ENCODE data around the gene SLC6A1. TPM values are rescaled to one million over a fixed set of nuclear protein-coding genes. Genes with fewer than 3 reads are reported as not detected.

SLC6A1 gene
- total RNA-seq (10 to 100 TPM; 13.9 to 14.7 TPM), polyA plus RNA-seq (ENCODE audit: insufficient read depth, low read depth, low replicate concordance) (14.4 TPM)
- long read RNA-seq, donor 1, result 0 reads
- long read RNA-seq, donor 2, result 0 reads

DNA sequence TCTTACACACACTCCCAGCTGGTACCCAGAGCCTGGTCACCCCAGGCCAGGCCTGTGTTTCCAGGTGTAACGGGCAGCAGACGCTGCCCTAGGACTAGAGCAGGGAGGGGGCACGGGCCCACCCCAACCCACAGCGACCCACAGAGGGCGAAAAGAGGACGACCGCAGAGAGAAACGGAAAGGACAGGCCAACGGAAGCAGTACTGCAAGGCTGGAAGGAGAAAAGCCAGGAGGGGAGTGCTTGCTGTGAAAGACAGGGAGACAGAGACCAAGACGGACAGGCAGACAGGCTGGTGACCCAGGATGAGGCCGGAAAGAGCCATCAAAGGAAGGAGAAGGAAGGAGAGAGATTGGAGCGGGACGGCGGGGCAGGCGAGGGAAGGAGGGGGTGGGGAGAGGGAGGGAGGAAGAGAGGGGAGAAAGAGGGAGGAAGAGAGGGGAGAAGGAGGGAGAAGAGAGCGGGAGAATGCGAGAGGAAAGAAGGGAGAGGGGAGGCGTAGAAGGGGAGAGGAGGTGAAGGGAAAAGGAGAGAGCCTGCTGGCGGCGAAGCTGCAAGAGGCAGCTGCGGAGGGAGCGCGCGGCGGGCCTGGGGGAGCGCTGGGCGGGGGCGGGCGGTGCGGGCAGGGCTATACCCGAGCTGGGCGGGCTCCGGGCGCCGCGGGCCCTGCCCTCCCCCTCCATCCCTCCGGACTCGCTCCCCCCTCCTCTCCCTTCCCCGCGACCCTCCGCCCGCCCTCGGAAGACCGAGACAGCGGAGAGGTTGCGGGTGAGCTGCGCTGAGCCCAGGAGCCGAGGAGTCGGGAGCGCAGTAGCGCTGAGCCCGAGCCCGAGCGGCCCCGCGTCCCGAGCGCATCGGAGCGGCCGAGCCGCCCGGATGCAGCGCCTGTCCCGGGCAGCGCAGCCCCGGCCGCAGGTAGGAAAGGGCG is at the start of gene SLC6A1:
Gene SLC6A1 (plus strand): TSS at position 732 of the 926 bp plus-strand sequence. CDS start 24,464 bp downstream, outside the sequence.
- Histone ChIP-seq H3K9me3 (no peaks in the 10 kb centered on the region), H3K36me3 (ENCODE audit: low read depth, missing control alignments) (no peaks in the 10 kb centered on the region), H3K27ac (peak within 1 kb of the TSS; percentile 52 to 64), H3K27me3 (no peaks in the 10 kb centered on the region), H3K4me1 (peaks cover 13% of the 10 kb centered on the region), H3K4me3 (peak within 1 kb of the TSS; percentile 53 to 59)
- 1 to 3% methylated on average over 22 to 45 of the region's 69 CpGs for WGBS, 2 donors
- intact Hi-C loops (cut with DNase I; ENCODE audit: low total_unique reads), result no loop called here
- TF ChIP-seq CTCF (IDR thresholded peaks at IDR 0.05), result peak in 1 of 3 experiments; percentile 16
- TF ChIP-seq POLR2A (IDR thresholded peaks at IDR 0.05), result no peak
- DNase-seq, result peak; percentile 36

GRCh38 chr3:10944866-10945265 is 47.7 kb upstream of the SLC6A1 start:
- no peaks in the 10 kb centered on the region for H3K36me3 ChIP-seq (ENCODE audit: low read depth, missing control alignments)
- WGBS, 2 donors, result 85 to 90% methylated on average over 8 of the region's 8 CpGs
- H3K4me3 ChIP-seq, result no peak overlapping the region
- no peak overlapping the region for H3K27ac ChIP-seq
- no peaks in the 10 kb centered on the region for H3K27me3 ChIP-seq
- no peaks in the 10 kb centered on the region for H3K9me3 ChIP-seq
- TF ChIP-seq POLR2A (IDR thresholded peaks at IDR 0.05), result no peak
- TF ChIP-seq CTCF (IDR thresholded peaks at IDR 0.05), result no peak
- peaks cover 12% of the 10 kb centered on the region for H3K4me1 ChIP-seq
- intact Hi-C loops (cut with DNase I; ENCODE audit: low total_unique reads), result loop anchor here (5.0 kb wide), 2 partner anchors 112 to 188 kb away; no protein-coding TSS in a partner anchor
- DNase-seq, result no peak

DNA sequence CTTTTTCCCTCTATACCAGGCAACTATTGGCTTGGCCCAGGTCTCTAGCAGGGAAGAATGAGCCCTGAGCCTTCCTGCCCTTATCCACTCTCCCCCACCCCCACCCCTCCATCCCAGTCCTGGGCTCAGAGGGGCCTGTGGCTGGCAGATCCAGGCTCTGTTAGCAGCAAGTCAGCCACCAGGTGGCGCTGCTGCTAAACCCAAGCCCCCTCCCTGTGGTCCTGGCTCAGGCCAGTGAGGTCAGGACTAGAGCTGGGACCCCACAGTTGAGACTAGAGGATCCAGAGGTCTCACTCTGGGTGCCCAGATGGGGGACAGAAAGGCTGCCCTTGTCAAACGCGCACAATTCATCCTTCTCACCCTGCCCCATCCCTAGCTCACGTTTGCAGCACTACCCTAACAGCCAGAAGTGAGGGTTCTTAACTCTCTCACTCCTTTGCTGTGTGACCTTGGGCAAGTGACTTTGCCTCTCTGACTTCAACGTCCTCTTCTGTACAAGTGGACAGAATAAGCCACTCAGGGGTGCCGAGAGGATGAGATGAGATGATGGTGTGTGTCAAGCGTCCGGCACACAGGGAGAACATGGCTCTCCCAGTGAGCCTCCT is 46.8 kb upstream of the SLC6A1 start:
- peak; percentile 85 for DNase-seq
- no peak overlapping the region for H3K4me3 ChIP-seq
- no peak overlapping the region for H3K27ac ChIP-seq
- no peaks in the 10 kb centered on the region for H3K27me3 ChIP-seq
- no peaks in the 10 kb centered on the region for H3K36me3 ChIP-seq (ENCODE audit: low read depth, missing control alignments)
- H3K9me3 ChIP-seq, result no peaks in the 10 kb centered on the region
- WGBS, 2 donors, result 50 to 54% methylated on average over 7 to 8 of the region's 8 CpGs
- intact Hi-C loops (cut with DNase I; ENCODE audit: low total_unique reads), result loop anchor here (5.0 kb wide), 1 partner anchor 112 kb away; no protein-coding TSS in a partner anchor
- peaks cover 12% of the 10 kb centered on the region for H3K4me1 ChIP-seq
- TF ChIP-seq POLR2A (IDR thresholded peaks at IDR 0.05) (no peak), CTCF (IDR thresholded peaks at IDR 0.05) (peak; percentile 70 to 97 (median 86))

DNA sequence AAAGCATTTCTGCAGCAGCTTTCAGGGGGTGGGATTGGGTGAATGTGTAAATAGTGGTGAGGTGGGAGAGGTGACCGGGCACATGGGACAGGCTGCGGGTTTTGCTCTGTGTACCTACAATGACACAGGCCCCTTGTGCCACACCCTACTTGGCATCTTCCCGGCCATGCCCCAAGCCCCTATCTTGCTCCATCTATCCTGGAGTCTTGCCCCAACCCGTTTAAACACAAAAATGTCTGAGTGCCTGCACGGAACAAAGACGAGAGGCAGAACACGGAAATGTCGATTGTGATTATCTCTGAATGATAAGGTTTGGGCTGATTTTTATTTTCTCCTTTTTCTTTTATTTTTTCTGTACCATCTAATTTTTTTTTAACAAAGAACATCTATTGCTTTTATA is 46.0 kb upstream of the SLC6A1 start:
- Histone ChIP-seq H3K27me3 (no peaks in the 10 kb centered on the region), H3K4me1 (peaks cover 12% of the 10 kb centered on the region), H3K9me3 (no peaks in the 10 kb centered on the region), H3K27ac (no peak overlapping the region), H3K36me3 (ENCODE audit: low read depth, missing control alignments) (no peaks in the 10 kb centered on the region), H3K4me3 (no peak overlapping the region)
- TF ChIP-seq POLR2A (IDR thresholded peaks at IDR 0.05) (no peak), CTCF (IDR thresholded peaks at IDR 0.05) (no peak)
- intact Hi-C loops (cut with DNase I; ENCODE audit: low total_unique reads), result loop anchor here (5.0 kb wide), 1 partner anchor 111 kb away; no protein-coding TSS in a partner anchor
- DNase-seq, result no peak
- WGBS, 2 donors, result 68 to 71% methylated on average over 8 of the region's 8 CpGs
